HG02840 (cell line): ENCODE data around the gene TAF12.
"Not testable (repeated sequence)": the region's sequence is repeated elsewhere in the genome, so short reads cannot be mapped to it uniquely, and the experiment has no call there.

Source experiments
- ATAC-seq: cut with Tn5 transposase; IDR thresholded peaks from one replicate; pipeline ENCODE4 v1.9.1; 2021; ENCODE audit warnings: mild to moderate bottlenecking, moderate library complexity, moderate number of reproducible peaks; ENCODE audit not compliant: unreplicated experiment, low FRiP score

TAF12 gene

DNA sequence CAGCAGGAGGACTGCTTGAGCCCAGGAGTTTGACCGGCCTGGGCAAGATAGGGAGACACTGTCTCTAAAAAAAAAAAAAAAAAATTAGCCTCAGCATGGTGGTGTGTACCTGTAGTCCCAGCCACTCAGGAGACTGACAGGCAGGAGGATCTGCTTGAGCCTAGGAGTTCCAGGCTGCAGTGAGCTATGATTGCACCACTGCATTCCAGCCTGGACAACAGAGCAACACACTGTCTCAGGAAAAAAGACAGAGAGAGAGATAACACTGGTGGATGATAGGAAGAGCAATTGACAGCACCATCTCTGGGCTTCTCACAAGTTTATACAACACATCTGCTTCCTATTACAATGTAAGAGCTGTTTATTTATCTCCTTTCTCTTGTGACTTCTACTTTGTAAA, 3.2 kb upstream of the TAF12 start:
- no peak for ATAC-seq

DNA sequence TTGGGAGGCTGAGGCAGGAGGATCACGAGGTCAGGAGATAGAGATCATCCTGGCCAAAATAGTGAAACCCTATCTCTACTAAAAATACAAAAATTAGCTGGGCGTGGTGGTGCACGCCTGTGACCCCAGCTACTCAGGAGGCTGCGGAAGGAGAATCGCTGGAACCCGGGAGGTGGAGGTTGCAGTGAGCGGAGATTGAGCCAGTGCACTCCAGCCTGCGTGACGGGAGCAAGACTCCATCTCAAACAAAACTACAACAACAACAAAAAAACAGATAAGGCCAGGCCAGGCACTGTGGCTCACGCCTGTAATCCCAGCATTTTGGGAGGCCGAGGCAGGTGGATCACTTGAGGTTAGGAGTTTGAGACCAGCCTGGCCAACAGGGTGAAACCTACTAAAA, 2.5 kb upstream of the TAF12 start:
- ATAC-seq, result not testable (repeated sequence)

DNA sequence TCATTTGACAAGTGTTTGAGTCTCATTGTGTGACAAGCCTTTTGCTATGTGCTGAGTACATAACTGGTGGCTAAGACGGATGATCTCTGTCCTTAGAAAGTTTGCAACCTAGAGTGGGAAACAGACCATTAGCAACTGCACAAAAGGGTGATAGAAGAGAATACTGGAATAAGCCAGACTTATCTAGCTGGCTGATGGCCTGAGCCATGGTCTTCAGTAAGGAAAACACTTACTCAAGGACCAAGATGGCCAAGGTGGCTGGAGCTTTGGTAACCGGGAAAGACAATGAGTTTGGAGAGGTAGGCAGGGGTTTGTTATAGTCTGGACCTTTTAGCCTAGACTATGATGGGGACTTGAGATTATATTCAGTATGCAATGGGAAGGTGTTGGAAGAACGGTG, 1.6 kb upstream of the TAF12 start:
- no peak for ATAC-seq

DNA sequence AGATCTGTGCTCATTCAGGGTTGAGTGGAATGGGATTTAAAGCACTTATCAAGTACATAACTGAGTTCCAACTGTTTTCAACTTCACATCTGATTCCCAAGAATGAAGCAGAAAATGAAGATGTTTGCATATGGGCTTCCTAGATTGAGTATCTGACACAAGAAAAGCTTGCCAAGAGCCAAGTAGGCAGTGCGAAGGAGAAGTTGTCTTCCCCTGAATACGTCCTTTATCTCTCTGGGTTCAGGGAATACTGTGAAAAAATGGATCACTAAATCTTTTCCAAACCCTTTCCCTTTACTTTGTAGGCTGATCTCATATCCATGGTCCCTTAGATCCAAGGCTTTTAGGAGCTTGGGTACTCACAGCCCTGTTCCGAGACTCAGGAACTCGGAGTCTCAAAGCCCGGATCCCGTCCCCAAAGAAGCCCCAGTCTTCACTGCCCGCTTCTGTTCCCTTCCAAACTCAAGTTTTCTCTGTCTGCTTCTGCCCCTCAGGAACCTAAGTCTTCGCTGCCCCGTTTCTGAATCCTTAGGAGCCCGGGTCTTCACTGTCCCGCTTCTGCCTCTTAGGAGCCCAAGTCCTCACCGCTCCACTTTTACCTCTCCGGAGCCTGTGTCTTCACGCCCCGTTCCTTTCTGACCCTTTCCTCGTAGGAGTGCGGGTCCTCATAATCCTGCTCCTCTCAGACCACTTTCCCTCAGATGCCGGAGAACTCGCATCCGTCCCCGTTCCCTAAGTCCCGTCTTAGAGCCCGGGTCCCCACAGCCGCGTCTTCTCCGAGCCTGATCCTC, 616 bp downstream of the TAF12 start:
- ATAC-seq, result peak; percentile 14

DNA sequence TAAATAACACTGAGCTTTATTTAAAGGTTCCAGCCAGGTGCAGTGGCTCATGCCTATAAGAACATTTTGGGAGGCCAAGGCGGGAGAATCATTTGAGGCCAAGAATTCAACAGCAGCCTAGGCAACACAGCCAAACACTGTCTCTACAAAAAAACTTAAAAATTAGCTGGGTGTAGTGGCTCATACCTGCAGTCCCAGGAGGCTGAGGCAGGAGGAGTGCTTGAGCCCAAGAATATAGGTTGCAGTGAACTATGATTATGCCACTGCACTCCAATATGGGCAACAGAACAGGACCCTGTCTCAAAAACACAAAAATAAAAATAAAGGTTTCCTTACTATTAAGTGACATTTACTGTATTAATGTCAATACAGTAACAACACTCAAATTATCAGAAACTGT, 2.1 kb downstream of the TAF12 start:
- ATAC-seq, result no peak

DNA sequence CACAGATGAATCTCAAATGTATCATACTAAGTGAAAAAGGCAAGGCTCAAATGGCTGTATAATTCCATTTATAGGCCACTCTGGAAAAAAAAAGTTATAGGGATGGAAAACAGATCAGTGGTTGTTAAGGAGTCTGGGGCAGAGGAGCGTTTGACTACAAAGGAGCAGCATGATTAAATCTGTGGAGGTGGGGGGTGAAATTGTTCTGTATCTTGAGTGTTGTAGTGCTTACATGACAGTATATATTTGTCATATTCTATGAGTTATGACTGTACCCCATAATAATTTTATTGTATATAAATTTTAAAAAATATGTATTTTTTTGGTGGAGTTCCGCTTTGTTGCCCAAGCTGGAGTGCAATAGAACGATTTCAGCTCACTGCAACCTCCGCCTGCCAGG, 10.3 kb downstream of the TAF12 start:
- no peak for ATAC-seq

DNA sequence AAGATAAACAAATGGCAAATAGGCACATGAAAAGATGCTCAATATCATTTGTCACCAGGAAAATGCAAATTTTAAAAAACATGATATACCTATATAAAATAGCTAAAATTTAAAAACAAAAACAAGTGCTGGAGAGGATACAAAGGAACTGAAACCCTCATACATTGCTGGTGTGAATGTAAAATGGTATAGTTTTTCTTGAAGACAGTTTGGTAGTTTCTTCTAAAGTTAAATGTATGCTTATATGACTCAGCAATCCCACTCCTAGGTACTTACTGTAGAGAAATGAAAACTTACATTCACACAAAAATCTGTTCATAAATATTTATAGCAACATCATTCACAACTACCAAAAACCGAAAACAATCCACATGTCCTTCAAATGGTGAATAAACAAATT, 11.2 kb downstream of the TAF12 start:
- no peak for ATAC-seq

DNA sequence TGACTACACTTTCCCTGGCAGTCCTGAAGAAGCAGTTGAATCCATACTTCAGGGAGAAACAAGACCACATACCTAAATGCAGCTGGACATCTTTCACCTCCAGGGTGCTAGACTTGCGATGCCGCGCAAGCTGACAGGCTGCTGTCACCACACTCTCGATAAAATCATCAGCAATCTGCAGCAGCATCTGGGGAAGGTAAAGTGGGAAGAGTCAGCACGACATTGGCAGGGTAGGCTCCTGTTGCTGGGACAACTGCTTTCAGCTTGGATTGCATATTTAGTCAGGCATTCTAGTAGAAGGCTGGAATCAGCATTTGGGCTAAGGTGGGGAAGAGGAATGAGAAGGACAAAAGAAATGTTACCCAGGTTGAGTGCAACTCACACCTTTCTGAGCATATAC, 29.7 kb downstream of the TAF12 start:
- no peak for ATAC-seq

DNA sequence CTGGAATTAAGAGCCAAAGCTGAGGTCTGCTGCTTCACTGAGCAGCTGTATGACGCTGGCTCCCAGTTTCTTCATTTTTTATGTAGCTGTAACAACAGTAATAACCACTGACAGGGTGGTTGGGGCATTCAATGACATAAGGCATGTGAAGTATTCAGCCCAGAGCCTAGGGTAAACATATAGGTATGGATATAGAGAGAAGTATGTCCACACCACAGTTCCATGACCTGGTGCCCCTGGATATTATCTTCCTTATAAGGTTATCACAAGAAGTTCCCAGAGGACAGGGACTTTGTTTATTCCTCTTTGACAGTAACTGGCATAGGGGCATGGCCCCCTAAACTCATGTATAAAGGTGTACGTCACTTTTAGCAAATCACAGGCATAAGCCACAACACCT, 36.1 kb downstream of the TAF12 start:
- ATAC-seq, result no peak

DNA sequence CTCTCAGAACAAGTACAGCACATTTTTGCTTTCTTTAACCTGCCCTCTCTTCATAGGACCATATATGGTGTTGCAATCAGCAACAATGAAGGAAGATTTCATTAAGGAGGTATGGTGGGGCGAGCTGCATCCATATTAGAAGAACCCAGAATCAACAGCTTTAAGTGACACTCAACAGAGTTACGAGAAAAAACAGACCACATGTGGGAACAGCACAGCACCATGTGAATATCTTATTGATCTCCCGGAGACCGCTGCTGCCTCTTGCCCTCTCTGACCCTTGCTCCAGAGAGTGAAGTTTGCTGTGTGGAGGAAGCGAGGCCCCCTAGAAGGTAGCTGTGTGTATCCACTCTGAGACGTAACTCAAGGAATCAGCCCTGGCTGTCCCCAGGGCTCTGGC, 37.9 kb downstream of the TAF12 start:
- no peak for ATAC-seq

DNA sequence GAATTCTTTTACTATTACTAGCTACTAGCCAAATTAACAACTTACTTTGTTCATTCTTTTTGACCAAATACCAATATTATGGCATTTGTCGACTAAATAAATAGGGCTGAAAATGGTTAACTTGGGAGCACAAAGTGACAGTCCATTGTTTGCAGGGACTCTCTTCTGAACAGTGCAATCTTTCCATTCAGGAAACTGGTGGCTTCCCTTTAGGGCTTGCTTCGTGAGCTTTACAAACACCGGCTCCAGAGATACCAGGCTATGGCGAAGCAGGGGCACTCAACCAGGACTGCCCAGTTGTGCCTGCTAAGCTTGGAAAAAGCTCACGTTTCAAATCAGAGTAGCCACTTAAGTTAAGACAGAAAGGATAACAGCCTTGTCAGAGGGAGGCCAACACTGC, 38.5 kb downstream of the TAF12 start:
- no peak for ATAC-seq

DNA sequence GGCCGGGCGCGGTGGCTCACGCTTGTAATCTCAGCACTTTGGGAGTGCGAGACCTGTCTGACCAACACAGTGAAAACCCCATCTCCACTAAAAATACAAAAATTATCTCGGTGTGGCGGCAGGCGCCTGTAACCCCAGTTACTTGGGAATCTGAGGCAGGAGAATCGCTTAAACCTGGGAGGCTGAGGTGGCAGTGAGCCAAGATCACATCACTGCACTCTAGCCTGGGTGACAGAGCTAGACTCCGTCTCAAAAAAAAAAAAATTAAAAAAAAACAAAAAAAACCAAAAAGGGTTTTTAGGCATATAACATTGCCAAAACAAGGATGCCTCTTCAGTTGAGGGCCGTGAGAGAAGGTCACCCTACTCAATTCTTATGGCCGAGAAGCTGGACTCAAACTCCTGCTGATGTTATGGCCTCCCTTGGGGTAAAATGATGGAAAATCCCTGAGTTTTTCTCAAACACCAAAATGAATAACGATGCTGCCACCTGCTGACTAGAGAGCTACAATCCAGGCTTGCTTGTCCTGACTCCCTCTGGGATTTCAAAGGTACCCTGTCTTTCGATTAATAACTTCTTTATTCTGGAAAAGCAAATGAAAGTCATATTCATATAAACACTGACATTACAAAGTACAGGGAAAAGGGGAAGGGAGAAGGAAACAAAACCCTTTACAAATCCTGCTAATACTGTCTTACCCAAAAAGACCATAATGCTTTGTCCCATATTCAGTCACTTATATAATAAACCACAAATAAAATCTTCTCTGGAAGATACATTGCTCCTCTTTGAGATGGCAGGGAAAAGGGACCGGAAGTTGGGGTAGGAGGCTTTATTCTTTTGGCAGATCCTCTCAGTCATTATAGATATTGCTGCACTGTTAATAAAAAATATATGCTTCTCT, 40.1 kb downstream of the TAF12 start:
- no peak for ATAC-seq

DNA sequence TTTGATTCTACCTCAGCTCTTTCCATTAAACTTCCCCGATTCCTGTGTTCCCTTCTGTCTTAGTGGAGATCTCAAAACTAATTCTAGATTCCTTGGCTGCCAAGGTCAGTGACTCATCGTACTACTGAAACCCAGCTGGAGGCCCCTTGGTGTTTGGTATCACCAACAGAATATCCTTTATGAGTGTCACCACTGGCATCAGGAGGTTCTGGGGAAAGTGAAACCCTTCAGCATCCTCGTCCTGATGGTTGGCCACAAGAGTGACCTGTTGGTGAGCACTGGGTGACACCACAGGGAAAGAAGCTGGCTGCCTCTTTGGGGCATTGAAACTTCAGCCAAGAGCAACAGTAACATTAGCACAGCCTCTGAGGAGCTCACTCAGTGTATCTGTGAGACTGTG, 41.2 kb downstream of the TAF12 start:
- no peak for ATAC-seq

DNA sequence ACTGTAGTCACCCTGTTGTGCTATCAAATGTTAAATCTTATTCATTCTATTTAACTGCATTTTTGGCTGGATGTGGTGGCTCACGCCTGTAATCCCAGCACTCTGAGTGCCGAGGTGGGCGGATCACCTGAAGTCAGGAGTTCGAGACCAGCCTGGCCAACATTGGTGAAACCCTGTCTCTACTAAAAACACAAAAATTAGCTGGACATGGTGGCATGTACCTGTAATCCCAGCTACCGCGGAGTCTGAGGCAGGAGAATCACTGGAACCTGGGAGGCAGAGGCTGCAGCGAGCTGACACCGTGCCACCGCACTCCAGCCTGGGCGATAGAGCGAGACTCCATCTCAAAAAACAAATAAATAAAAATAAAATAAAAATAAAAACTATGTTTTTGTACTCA, 46.6 kb downstream of the TAF12 start:
- ATAC-seq, result not testable (repeated sequence)

DNA sequence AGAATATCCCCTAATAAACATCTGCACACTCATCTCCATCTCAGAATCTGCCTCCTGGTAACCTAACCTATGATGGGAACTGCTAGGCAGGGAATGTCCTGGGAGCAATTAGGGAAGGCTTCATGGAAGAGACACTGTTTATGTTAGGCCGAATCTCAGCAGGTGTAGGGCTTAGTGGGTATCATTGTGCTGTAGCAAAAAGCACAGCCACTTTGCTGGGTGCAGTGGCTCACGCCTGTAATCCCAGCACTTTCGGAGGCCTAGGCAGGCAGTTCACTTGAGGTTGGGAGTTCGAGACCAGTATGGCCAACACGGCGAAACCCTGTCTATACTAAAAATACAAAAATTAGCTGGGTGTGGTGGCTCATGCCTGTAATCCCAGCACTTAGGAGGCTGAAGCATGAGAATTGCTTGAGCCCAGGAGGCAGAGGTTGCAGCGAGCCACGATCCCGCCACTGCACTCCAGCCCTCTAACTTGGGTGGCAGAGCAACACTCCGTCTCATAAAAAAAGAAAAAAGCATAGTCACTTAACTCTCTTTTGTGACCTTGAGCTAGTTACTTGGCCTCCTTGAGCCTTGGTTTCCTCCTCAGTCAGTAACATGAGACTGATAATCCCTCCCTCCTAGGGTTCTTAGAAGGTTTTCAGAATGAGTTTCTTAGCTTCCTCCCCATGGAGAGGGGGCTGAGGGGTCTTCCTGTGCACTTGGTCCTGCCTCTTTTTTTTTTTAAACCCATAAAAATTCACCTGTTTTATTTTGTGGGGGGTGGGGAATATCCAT, 47.3 kb downstream of the TAF12 start:
- ATAC-seq, result no peak

DNA sequence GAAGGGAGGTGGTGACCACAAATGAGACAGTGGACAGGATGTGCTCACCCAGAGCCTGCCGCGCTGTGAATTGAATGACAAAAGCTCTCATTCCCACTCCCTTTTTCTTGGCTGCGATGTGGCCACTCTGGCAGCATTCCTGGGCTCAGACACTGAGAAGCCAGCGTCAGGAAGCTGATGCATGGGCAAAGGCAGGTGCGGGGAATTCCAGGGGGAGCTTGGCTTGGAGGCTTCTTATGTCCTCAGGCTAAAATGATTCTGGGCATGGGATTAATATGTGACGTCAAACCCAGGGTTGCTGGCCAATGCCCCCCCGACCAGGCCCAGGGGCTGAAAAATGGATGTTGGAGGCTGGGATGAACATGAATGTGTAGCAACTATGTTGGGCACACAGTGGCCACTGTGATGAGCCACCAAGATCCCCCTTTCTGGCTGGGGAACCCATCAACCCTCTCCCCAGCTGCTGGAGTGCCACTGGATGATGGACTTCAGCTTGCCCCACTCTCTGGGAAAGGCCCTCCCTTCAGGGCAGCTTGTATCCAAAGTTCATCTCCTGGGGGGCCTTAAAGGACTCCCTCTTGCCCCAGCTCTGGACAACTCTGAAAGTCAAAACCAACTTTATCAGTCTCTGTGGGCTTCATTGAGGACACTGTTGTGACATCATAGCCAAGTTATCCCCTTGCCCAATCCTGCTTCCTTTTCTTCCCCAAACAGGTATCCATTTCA, 48.0 kb downstream of the TAF12 start:
- ATAC-seq, result not testable (repeated sequence)

DNA sequence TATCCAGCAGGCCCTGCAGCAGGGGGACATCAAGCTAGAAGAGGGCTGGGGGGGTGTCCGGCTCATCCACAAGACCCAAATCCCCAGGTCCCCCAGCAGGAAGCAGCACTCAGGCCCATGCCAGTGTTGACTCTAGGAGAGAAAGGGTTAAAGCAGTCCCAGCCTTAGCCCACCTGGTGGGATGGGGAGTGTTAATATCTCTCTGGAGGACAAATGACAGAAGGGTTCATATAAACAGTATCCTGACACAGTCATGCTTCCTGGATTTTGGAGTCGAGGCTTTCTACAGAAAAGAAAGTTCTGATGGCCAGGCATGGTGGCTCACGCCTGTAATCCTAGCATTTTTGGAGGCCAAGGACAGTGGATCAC, 48.9 kb downstream of the TAF12 start:
- not testable (repeated sequence) for ATAC-seq

DNA sequence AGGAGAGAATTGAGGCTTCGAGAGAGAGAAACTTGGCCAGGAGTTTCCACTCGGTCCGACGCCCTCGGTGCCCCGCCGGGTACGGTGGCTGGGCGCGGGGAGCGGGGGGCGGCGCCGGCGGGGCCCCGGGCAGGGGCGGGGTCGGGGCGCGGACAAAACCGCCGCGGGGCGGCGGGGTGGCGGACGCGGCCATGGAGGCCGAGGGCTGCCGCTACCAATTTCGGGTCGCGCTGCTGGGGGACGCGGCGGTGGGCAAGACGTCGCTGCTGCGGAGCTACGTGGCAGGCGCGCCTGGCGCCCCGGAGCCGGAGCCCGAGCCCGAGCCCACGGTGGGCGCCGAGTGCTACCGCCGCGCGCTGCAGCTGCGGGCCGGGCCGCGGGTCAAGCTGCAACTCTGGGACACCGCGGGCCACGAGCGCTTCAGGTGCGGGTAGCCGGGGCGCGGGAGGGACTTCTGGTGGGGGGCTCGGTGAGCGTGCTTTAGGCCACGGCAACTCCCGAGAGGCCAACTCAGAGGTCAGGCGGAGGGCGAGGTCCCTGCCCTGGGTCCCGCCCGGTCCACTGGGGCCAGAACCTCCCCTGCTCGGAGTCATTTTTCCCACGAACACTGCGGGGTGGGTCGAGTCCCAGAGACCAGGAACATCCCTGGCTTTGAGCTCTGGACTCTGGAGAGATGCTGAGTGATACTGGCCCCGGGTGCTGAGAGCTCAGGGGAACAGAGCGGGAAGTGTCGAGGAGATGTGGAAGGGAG, 50.4 kb downstream of the TAF12 start:
- ATAC-seq, result no peak

DNA sequence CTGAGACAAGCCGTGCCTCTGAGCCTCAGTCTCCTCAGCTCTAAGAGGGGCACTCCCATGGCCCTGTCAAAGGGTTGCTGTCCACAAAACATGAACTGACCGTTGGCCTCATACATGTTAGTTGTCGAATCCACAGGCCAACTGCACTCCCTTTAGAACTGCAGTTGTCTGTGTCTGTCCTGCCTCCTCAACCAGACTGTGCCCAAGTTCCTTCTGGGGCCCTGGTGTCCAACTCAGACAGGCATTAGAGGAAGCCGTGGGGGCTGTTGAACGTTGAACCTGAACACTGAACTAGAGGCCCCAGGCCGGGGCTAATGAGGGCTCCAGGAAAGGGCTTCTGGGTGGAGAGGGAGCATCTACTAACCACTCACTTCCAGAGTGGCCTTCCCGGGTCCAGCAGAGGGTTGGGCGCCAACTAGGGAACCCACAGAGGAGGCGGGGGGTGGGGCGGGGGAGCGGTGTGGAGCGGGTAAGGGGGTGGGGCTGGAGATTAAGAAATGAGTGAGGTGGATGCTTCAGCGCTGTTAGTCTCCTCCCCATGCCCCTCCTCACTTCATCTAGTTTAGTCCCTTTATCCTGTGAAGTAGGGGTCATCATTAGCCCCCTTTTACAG, 51.1 kb downstream of the TAF12 start, which contains the start of gene RAB42:
Gene RAB42, plus strand, starts transcription at position 558 of the 613 bp plus-strand sequence. CDS start 247 bp downstream, outside the sequence.
- no peak for ATAC-seq
